Loucy (cell line): ENCODE measurements around the gene CREB3L2.

Experiments
- H2AFZ ChIP-seq: fragments of 200-600 bp; sonication (generic); 2 replicates; pipeline ENCODE4 v1.6.0; 2016; ENCODE audit warnings: antibody characterized with exemption, mild to moderate bottlenecking, low read length, moderate library complexity
- H3F3A ChIP-seq: fragments of 200-600 bp; 2 replicates; pipeline ENCODE4 v1.6.0; 2016; ENCODE audit warnings: antibody characterized with exemption, low read depth, mild to moderate bottlenecking
- H3K27me3 ChIP-seq: fragments of 200-600 bp; sonication (generic); 2 replicates; pipeline ENCODE4 v1.6.1; 2014; ENCODE audit warnings: low read length, mild to moderate bottlenecking; ENCODE audit not compliant: insufficient read depth, poor library complexity, severe bottlenecking
- H3K36me3 ChIP-seq: fragments of 200-600 bp; sonication (generic); 2 replicates; pipeline ENCODE4 v1.6.1; 2016; ENCODE audit warnings: low read length; ENCODE audit not compliant: insufficient read depth
- H3K4me1 ChIP-seq: fragments of 200-600 bp; sonication (generic); 2 replicates; pipeline ENCODE4 v1.5.1; 2014; ENCODE audit warnings: low read length, mild to moderate bottlenecking; ENCODE audit not compliant: insufficient read depth, poor library complexity, severe bottlenecking
- H3K4me2 ChIP-seq: fragments of 200-600 bp; sonication (generic); 2 replicates; pipeline ENCODE4 v1.6.0; 2014; ENCODE audit warnings: antibody characterized with exemption, low read length, low read depth, mild to moderate bottlenecking; ENCODE audit not compliant: poor library complexity, severe bottlenecking
- H3K4me3 ChIP-seq: fragments of 200-600 bp; sonication (generic); 2 replicates; pipeline ENCODE4 v1.5.1; 2014; ENCODE audit warnings: low read length, mild to moderate bottlenecking, mixed read lengths; ENCODE audit not compliant: poor library complexity, severe bottlenecking
- H3K79me2 ChIP-seq: fragments of 200-600 bp; sonication (generic); 2 replicates; pipeline ENCODE4 v1.6.1; 2014; ENCODE audit warnings: low read length; ENCODE audit not compliant: insufficient read depth
- H3K9ac ChIP-seq: fragments of 200-600 bp; sonication (generic); 2 replicates; pipeline ENCODE4 v1.6.0; 2014; ENCODE audit warnings: mild to moderate bottlenecking, low read depth, low read length, moderate library complexity; ENCODE audit not compliant: poor library complexity, severe bottlenecking
- H3K9me2 ChIP-seq: fragments of 200-600 bp; sonication (generic); replicated peaks from 2 replicates; pipeline ENCODE4 v1.6.1; 2016; ENCODE audit warnings: low read depth, low read length, mixed read lengths
- H3K9me3 ChIP-seq: fragments of 200-600 bp; sonication (generic); 2 replicates; pipeline ENCODE4 v1.6.1; 2014; ENCODE audit warnings: mild to moderate bottlenecking, antibody characterized with exemption, low read length, low read depth; ENCODE audit not compliant: insufficient read depth
- H4K20me1 ChIP-seq: fragments of 200-600 bp; sonication (generic); 2 replicates; pipeline ENCODE4 v1.6.0; 2014; ENCODE audit warnings: antibody characterized with exemption, low read length, mild to moderate bottlenecking; ENCODE audit not compliant: insufficient read depth, poor library complexity, severe bottlenecking
- CTCF ChIP-seq: fragments of 200-600 bp; sonication (generic); conservative IDR thresholded peaks from 2 replicates; pipeline ENCODE4 v1.5.1; 2014; ENCODE audit warnings: mild to moderate bottlenecking, antibody characterized with exemption, low read length
- EZH2phosphoT487 ChIP-seq: fragments of 200-600 bp; IDR thresholded peaks from 2 replicates; pipeline ENCODE4 v1.6.1; 2018; ENCODE audit warnings: antibody characterized with exemption, mild to moderate bottlenecking, moderate library complexity, borderline replicate concordance

CREB3L2 gene

GRCh38 chr7:138025215-138026186 is 23.6 kb upstream of the CREB3L2 start:
- Histone ChIP-seq H3K4me3 (no peak overlapping the region), H3K9ac (no peak overlapping the region), H3K27me3 (no peaks in the 10 kb centered on the region), H3K9me2 (no peaks in the 10 kb centered on the region), H3K4me2 (no peak overlapping the region), H3K4me1 (no peaks in the 10 kb centered on the region), H3F3A (no peaks in the 10 kb centered on the region), H2AFZ (no peak overlapping the region), H3K9me3 (no peaks in the 10 kb centered on the region; the same call in 1 of the 2 replicates), H3K79me2 (no peaks in the 10 kb centered on the region), H4K20me1 (no peaks in the 10 kb centered on the region), H3K36me3 (no peaks in the 10 kb centered on the region)
- TF ChIP-seq CTCF = no peak
- no peak for TF ChIP-seq EZH2phosphoT487

GRCh38 chr7:138024765-138025164 is 22.9 kb upstream of the CREB3L2 start:
- Histone ChIP-seq H4K20me1 (no peaks in the 10 kb centered on the region), H3K9ac (no peak overlapping the region), H3K9me3 (no peaks in the 10 kb centered on the region; the same call in 1 of the 2 replicates), H3K27me3 (no peaks in the 10 kb centered on the region), H2AFZ (no peak overlapping the region), H3F3A (no peaks in the 10 kb centered on the region), H3K4me2 (no peak overlapping the region), H3K79me2 (no peaks in the 10 kb centered on the region), H3K4me3 (no peak overlapping the region), H3K36me3 (no peaks in the 10 kb centered on the region), H3K9me2 (no peaks in the 10 kb centered on the region), H3K4me1 (no peaks in the 10 kb centered on the region)
- TF ChIP-seq EZH2phosphoT487 (no peak), CTCF (no peak)

GRCh38 chr7:138024343-138024691 is 22.4 kb upstream of the CREB3L2 start:
- Histone ChIP-seq H3K9me3 (no peaks in the 10 kb centered on the region; the same call in 1 of the 2 replicates), H3K4me1 (no peaks in the 10 kb centered on the region), H4K20me1 (no peaks in the 10 kb centered on the region), H3K9ac (no peak overlapping the region), H3F3A (no peaks in the 10 kb centered on the region), H3K4me2 (no peak overlapping the region), H2AFZ (no peak overlapping the region), H3K79me2 (no peaks in the 10 kb centered on the region), H3K9me2 (no peaks in the 10 kb centered on the region), H3K4me3 (no peak overlapping the region), H3K27me3 (no peaks in the 10 kb centered on the region), H3K36me3 (no peaks in the 10 kb centered on the region)
- TF ChIP-seq CTCF = no peak
- no peak for TF ChIP-seq EZH2phosphoT487
